ENCODE data around the gene TBKBP1. TPM values are rescaled to one million over a fixed set of nuclear protein-coding genes. Genes with fewer than 3 reads are reported as not detected.

Gene TBKBP1
- total and polyA plus RNA-seq, 2 donors (not counting 3 experiments of a cell fraction or from before 2014, with no cell fraction given) = 7.0 to 11.7 TPM

- no peak for FAIRE-seq
- no TSS peak for BruUV-seq (replicated peaks)
- intact Hi-C loops (cut with micrococcal nuclease) (loop anchor here (1.0 to 5.0 kb wide), 2 partner anchors 29 to 37 kb away; no protein-coding TSS in a partner anchor), dilution Hi-C loops (cut with MboI; ENCODE audit: extremely low pct_ligation_motif_present, low sequenced_read_pairs) (no loop called here)
- no peak overlapping the region for H3K4me2 ChIP-seq (ENCODE audit: insufficient read depth, low read length)
- peaks cover 37% of the 10 kb centered on the region for H3K4me1 ChIP-seq (ENCODE audit: control insufficient read depth, extremely low read depth, insufficient read depth, low read length)
- peaks cover 43% of the 10 kb centered on the region for H3K79me2 ChIP-seq (ENCODE audit: control insufficient read depth, insufficient read depth, low read length)
- H2AFZ ChIP-seq (ENCODE audit: low read depth, low read length) = no peak overlapping the region
- DNase-seq (ENCODE audit: low read depth, low spot score) = no peak
- peak overlapping the region; percentile 34 to 97 (median 55) for H3K4me3 ChIP-seq (replicated peaks in 1 of 3; ENCODE audit: insufficient read depth in 1 of 3, low read depth in 1 of 3, low read length in 3 of 3)
- H3K9me1 ChIP-seq (replicated peaks; ENCODE audit: control insufficient read depth, extremely low read depth, insufficient read depth, low read length) = no peaks in the 10 kb centered on the region
- no peaks in the 10 kb centered on the region for H3K27me3 ChIP-seq (ENCODE audit: control insufficient read depth in 2 of 2, insufficient read depth in 2 of 2, low read length in 2 of 2)
- no peak overlapping the region for H3K27ac ChIP-seq (ENCODE audit: insufficient read depth, low read depth, low read length)
- POLR2A ChIA-PET = interaction anchor here (0.6 to 1.5 kb wide), 6 partner anchors 9 to 179 kb away, joined by 4 to 11 read pairs (median 5); no protein-coding TSS in a partner anchor
- H3K36me3 ChIP-seq (ENCODE audit: control insufficient read depth in 2 of 2, extremely low read depth in 1 of 2, insufficient read depth in 2 of 2, low read length in 2 of 2) = peaks cover 12 to 15% of the 10 kb centered on the region in 2 experiments
- peaks cover 13% of the 10 kb centered on the region for H4K20me1 ChIP-seq (replicated peaks; ENCODE audit: control insufficient read depth, extremely low read depth, insufficient read depth, low read length)
- CTCF ChIA-PET = interaction anchor here (0.7 to 4.7 kb wide), 4 partner anchors 13 to 34 kb away, joined by 3 to 23 read pairs (median 6); no protein-coding TSS in a partner anchor
- H3K9ac ChIP-seq (replicated peaks; ENCODE audit: extremely low read depth, insufficient read depth, low read length) = peak overlapping the region; percentile 5
- H3K9me3 ChIP-seq (replicated peaks; ENCODE audit: control insufficient read depth, insufficient read depth, low read length) = no peaks in the 10 kb centered on the region
- TF ChIP-seq GATA2 (IDR thresholded peaks at IDR 0.05; ENCODE audit: insufficient read depth, insufficient read length, low read depth, low read length) (no peak), POLR2A (IDR thresholded peaks at IDR 0.05; ENCODE audit: low read depth, low read length) (no peak), MYC (IDR thresholded peaks at IDR 0.05; ENCODE audit: low read depth, low read length) (no peak), CTCF (IDR thresholded peaks at IDR 0.05; ENCODE audit: extremely low read depth in 1 of 2, insufficient read depth in 1 of 2, low read depth in 1 of 2, low read length in 2 of 2) (no peak), POLR2AphosphoS5 (IDR thresholded peaks at IDR 0.05; ENCODE audit: insufficient read depth, low read depth, low read length) (no peak), FOS (IDR thresholded peaks at IDR 0.05; ENCODE audit: borderline replicate concordance, insufficient read depth, low read length) (no peak), MAX (IDR thresholded peaks at IDR 0.05; ENCODE audit: insufficient read depth, insufficient read length) (no peak), JUN (IDR thresholded peaks at IDR 0.05; ENCODE audit: borderline replicate concordance, insufficient read depth, insufficient read length, low read depth) (no peak)
Measured at GRCh38 chr17:47649972-47650524, 43.9 kb upstream of the TBKBP1 start.
